GM21390 (cell line): ENCODE measurements around the gene GET4.
"Not testable (repeated sequence)": the region's sequence is repeated elsewhere in the genome, so short reads cannot be mapped to it uniquely, and the experiment has no call there.

Experiments
- ATAC-seq: cut with Tn5 transposase; IDR thresholded peaks from one replicate; pipeline ENCODE4 v1.9.1; 2021; ENCODE audit not compliant: unreplicated experiment

Gene GET4

DNA sequence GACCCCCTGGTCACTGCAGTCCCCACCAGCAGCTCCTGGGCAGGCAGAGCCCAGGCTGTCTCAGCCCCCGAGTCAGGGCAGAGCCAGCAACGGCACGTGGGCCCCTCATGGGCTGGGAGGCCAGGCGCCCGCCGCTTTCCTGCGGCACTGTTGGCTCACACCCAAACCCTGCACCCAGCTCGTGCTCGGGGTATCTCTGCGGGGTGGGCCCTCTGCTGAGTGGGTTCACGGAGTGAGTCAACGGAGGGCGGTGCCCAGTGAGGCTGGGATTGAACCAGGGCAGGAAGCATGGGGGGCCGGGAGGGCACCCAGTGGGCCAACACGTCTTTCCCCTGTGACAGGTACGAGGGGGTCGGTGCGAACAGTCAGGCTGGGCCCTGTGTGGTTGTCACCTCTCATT is 49.2 kb downstream of the GET4 start:
- ATAC-seq, result no peak

DNA sequence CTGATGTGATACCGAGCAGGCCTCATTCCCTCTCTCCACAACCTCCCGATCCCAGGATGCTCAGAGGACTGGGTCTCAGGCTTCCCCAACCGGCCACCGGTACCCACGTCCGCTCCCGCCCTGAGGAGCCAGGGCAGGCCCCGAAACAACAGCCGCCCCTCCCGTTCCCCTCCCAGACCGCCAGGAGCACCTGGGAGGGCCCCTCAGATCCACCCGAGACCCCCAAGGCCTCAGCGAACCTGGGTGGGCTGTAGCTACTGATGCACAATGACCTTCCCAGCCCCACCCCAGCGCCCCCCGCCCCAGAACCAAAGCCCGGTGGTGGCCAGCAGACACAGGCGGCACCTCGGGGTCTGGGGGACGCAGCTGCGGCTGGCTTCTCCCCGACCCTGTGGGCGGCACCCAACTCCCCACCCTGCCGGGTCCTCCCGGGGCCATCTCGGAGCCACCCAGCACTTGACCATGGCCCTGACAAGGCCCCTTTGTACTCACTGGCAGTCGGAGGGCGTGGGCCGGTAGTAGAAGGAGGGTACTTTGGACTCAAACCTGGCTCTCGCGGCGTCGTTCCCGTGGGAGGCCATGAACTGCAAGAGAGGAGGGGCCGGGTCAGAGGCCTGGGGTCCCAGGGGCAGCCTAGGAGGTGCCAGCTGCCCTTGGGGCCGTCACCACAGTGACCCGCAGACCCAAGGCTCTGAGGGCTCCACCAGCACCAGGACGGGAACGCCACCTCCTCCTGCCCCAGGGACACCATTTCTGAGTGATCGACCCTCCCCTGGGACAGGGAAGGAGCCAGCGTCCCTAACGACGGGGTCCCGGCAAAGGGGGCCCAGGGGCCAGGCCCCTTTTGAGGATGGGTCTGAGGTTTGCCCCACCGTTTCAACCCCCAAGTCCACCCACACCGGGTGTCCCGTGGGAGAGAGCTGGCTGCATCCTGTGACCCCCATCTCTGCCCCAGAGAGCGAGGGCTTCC is 50.0 kb downstream of the GET4 start:
- no peak for ATAC-seq

GRCh38 chr7:927031-927671 is 50.8 kb downstream of the GET4 start:
- no peak for ATAC-seq

- no peak for ATAC-seq
Observed at GRCh38 chr7:929311-929711, 53.0 kb downstream of the GET4 start.

DNA sequence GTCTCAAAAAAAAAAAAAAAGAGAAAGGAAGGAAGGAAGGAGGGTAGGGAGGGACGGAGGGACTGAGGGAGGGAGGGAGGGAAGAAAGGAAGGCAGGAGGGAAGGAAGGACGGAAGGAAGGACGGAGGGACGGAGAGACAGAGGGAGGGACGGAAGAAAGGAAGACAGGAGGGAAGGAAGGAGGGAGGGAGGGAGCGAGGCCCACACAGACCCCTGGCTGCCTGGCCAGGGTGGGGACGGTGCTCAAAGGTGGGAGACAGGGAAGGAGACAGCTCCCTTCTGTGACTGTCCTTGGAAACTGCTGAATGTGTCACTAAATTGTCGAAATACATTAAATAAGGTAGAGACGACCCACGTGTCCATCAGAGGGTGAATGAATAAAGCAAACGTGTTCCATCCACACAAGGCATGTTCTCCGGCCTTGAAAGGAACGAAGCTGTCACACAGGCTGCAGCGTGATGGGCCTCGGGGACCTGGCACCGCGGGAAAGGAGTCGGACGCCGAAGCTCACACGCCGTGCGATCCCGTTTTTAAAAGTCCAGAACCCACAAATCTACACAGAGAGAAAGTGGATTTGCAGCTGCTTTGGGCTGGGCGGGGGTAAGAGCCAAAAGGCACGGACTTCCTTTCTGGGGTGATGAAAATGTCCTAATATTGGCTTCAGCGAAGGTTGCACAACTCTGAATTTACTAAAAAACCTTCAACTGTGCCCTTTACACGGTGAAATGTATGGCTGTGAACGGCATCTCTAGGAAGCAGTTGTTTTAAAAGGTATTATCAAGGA is 54.8 kb downstream of the GET4 start:
- ATAC-seq, result no peak

DNA sequence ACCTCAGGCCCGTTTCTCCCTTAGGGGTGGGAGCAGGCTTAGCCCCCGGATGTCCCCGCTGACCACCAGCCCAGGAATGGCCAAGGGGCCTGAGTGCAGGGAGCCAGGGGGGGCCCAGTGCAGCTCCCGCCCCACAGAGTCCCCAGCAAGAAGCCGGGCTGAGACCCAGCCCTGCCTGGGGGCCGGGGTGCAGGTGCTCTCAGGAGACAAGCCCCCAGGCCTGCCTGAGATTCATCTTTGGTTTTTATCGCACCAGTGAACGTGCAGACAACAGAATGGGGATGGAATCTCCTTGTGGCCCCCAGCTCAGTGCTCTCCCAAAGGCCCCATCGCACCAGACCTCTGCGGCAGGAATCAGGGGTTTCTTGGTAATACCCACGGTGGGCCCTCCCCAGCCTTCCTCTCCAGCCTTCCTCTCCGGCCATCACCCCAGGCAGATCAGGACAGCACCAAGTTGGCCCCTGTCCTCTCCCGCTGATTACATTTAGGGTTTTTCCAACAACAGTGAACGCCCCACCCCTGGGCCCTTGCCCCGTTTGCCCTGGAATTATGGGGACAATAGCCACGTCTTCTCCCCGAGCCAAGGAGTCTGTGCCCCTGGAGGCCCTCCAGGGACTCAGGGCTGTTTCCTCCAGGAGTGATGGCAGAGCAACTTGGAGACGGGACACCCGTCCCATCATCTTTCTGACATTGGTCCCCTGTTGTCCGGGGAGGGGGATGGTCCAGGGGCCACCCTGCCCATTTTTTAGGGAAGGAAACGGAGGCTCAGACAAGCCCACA is 55.7 kb downstream of the GET4 start:
- no peak for ATAC-seq

DNA sequence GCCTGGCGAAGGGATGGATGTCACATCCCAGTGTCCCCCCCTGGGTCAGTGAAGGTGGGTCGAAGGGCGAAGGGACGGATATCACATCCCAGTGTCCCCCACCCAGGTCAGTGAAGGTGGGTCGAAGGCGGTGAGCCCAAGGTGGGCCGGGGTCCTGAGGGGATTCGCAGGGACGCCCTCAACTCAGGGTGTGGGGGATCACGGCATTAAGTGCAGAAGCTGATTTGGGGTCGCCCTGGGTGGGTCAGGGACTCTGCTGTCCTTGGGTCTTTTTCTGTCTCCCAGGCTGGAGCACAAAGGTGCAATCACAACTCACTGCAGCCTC is 56.3 kb downstream of the GET4 start:
- ATAC-seq, result no peak

- no peak for ATAC-seq
Observed at GRCh38 chr7:934469-935163, 58.3 kb downstream of the GET4 start.

DNA sequence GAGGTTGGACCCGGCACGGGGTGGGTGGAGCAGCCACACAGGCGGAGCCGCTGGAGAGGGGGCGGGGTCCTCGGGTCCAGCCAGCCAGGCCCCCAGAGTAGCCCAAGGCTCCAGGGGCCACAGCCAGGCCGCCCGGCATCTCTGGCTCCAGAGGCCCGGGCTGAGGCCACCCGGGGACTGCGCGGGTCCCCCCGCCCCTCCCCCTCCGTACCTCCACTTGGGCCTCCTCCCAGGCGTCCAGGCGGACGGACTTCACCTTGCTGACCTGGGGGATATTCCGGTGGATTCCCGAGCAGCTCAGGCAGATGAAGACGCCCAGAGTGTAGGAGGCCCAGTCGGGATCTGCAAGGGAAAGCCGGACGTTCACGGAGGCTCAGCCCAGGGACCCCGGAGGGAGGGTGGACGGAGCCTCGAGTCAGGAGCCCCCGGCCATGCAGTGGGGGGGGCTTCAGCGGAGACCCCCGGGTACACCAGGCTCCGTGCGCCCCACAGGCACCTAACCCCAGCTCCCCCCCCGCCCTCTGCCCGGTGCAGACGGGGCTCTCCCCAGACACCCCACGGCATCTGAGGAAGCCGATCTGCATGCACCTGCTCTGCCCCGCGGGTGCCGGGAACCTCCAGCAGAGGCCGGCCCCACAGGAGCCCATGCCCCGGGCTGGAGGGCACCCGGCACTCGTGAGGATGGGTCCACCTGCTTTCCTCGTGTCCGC is 59.0 kb downstream of the GET4 start:
- ATAC-seq, result no peak

GRCh38 chr7:935874-936385 is 59.6 kb downstream of the GET4 start:
- no peak for ATAC-seq

- ATAC-seq, result peak; percentile 81
Observed at GRCh38 chr7:936386-937054, 60.2 kb downstream of the GET4 start.

DNA sequence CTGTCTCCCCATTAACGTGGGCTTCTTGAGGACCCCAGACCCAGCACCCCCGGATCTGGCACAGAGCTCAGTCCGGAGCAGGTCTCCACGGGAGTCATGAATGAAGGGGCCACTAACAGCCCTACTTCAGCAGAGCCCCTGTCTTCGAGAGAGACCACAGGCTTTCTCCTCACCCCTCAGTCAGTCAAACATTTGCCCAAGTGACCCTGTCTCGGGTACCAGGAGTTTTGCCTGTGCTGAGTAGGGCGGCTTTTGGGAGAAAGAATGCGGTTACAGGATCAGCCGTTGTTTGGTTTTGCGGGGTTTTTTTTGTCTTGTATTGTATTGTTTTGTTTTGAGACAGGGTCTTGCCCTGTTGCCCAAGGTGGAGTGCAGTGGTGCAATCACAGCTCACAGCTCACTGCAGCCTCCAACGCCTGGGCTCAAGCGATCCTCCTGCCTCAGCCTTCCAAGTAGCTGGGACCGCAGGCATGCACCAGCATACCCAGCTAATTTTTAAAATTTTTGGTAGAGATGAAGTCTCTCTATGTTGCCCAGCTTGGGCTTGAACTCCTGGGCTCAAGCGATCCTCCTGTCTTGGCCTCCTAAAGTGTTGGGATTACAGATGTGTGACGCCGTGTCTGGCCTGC is 61.6 kb downstream of the GET4 start:
- ATAC-seq, result no peak

GRCh38 chr7:938546-939185 is 62.3 kb downstream of the GET4 start:
- ATAC-seq, result no peak

DNA sequence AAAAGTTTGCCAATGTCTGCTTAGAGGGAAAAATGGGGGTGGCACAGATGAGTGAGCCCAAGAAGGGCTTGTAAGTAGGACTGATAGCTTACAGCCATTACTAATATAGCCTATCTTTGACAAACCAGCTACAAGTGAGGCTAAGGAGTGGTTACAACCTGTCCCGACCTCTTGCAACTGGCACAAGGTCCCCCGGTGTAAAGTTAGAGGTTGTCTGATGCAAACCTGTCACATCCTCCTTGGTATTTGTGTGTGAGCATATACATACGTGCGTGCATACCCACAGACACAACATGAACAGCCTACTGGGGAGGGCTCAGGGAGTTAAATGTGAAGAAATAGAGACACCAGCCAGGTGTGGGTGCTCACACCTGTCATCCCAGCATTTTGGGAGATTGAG is 63.5 kb downstream of the GET4 start:
- no peak for ATAC-seq

DNA sequence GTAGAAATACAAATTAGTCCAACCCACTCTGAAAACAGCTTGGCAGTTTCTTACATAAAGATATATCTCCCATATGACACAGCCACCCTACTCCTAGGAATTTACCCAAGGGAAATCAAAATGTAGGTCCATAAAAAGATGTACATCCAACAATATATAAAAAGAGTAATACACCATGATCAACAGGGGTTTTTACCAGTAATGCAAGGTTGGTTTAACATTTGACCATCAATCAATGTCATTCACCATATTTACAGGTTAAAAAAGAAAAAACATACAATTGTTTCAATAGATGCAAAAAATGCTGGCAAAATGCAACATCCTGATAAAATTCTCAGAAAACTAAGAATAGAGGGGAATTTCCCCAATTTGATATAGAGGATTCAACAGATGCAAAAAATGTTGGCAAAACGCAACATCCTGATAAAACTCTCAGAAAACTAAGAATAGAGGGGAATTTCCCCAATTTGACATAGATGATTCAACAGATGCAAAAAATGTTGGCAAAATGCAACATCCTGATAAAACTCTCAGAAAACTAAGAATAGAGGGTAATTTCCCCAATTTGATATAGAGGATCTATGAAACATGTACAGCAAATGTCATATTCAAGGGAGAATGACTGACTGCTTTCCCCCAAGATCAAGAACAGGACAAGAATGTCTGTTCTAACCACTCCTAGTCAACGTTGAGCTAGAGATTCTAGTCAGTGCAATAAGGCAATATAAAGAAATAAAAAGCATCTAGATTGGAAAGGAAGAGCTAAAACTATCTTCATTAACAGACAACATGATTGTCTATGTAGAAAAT is 64.5 kb downstream of the GET4 start:
- ATAC-seq, result no peak

DNA sequence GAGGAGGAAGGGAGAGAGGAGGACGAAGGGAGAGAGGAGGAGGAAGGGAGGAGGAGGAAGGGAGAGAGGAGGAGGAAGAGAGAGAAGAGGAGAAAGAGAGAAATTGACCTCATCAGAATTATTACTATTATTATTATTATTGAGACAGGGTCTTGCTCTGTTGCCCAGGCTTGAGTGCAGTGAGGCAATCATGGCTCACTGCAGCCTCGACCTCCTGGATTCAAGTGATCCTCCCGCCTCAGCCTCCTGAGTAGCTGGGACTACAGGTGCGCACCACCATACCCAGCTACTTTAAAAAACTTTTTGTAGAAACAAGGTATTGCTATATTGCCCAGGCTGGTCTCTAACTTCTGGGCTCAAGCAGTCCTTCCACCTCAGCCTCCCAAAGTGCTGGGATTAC is 67.4 kb downstream of the GET4 start:
- ATAC-seq, result not testable (repeated sequence)

DNA sequence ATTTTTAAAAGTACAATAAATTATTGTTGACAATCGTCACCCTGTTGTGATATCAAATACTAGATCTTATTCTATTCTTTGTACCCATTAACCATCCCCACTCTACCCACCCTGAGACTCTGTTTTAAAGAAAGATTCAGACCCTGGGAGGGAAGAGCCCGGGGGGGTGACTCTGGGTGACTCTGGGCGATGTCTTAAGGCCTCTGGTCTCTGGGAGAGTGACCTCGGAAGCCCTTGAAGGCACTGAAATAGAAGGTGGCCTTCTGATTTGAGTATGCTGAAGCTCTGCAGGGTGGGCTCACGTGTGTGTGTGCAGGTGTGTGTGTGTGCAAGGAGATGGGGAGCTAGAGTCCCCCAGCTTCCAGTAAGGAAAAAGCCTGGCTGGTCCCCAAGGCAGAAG is 68.4 kb downstream of the GET4 start:
- no peak for ATAC-seq
